ENCODE measurements around the gene CSNK1G2.
A peak's percentile ranks its signal among the peaks of the same experiment; 100 is the strongest.

Gene CSNK1G2

DNA sequence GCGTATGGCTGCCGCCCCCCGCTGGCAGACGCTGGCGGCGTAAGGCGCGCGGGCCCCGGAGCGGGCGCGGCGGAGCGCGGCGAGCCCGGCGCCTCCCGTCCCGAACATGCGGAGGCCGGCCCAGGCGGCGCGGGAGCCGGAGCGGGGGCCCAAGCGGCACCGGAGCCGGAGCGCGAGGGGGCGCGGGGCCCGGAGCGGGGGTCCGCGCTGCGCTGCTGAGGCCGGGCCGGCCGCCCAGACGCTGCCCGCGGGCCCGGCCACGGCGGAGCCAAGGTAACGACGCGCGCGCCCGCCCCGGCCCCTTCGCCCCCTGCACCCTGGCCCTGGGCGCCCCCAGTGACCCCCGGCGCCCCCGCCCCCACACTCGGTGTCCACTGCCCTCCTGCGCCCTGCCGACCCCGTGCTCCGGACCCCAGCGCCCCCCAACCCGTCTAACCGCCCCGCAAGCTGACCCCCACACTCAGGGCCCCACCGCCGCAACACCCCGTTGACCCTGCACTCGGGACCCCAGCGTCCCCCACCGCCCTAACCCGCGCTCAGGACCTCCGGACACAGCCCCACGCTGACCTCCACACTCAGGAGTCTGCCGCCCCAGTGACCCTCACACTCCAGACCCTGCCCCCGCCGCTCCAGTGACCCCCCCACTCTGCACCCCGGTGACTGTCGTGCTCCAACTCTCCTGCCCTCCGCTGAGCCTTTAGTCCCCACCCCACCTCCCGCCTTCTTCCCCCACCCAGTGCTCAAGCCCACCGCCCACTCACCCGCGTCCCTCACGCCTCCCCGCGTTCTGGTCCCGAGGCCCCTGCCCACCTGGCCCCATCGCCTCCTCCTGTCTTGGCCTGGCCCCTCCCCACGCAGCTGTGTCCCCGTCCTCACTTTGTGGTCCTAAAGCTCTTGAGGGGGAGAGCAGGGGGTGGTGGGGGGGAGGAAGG is at the start of gene CSNK1G2:
Gene CSNK1G2, plus strand, starts transcription at position 27 of the 932 bp plus-strand sequence. CDS start 28,601 bp downstream, outside the sequence.
- DNase-seq (ENCODE audit: low read depth, low spot score) = no peak

DNA sequence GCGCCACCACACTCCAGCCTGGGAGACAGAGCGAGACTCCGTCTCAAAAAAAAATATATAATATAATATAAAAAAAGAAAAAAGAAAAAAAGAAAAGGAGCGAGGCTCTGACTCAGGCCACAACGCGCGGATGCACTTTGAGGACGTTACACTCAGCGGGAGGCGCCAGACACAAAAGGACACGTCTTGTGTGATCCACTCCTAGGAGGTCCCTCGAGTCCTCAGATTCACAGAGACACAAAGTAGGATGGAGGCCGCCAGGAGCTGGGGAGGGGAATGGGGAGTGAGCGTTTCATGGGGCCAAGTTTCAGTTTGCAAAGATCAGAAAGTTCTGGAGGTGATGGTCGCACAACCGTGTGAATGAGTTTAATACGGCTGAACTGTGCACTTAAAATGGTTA is 47.2 kb upstream of the CSNK1G2 start:
- DNase-seq (ENCODE audit: low read depth, low spot score) = no peak

DNA sequence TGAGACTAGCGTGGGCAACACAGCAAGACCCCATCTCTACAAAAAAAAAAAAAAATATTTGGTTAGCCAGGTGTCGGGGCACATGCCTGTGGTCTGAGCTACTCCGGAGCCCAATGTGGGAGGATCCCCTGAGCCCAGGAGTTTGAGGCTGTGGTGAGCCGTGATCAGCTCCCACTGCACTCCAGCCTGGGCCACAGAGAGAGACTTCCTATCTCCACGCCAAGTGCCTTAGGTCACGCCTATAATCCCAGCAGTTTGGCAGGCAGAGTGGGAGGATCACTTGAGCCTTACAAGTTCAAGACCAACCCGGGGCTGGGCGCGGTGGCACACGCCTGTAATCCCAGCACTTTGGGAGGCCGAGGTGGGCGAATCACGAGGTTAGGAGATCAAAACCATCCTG is 44.5 kb upstream of the CSNK1G2 start:
- DNase-seq (ENCODE audit: low read depth, low spot score) = no peak

DNA sequence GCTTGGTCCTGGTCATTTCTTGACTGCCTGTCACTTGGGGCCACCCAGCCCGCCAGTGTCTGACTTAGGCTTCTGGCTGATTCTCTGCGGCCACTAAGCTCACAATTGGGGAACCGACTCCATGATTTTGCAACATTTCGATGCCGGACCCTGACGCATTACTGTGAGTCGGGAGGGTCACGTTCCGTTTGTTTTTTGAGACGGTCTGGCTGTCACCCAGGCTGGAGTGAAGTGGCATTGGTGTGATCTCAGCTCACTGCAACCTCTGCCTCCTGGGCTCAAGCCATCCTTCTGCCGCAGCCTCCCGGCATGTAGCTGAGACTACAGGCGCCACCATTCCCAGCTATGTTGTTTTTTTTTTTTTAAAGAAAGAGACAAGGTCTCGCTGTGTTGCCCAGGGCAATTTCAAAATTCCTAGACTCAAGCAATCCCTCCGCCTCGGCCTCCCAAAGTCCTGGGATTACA is 39.0 kb upstream of the CSNK1G2 start:
- no peak for DNase-seq (ENCODE audit: low read depth, low spot score)

DNA sequence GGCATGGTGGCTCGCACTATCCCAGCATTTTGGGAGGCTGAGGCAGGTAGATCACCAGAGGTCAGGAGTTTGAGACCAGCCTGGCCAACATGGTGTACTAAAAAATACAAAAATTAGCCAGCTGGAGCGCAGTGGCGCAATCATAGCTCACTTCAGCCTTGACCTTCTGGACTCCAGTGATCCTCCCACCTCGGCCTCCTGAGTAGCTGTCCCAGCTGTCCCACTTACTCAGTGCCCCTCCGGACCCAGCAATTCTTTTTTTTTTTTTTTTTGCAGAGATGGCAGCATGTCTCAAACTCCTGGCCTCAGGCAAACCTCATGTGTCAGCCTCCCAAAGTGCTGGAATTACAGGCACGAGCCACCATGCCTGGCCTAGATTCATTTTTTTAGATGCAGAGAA is 38.0 kb upstream of the CSNK1G2 start:
- DNase-seq (ENCODE audit: low read depth, low spot score) = no peak

GRCh38 chr19:1904860-1905109 is 36.2 kb upstream of the CSNK1G2 start:
- no peak for DNase-seq (ENCODE audit: low read depth, low spot score)

DNA sequence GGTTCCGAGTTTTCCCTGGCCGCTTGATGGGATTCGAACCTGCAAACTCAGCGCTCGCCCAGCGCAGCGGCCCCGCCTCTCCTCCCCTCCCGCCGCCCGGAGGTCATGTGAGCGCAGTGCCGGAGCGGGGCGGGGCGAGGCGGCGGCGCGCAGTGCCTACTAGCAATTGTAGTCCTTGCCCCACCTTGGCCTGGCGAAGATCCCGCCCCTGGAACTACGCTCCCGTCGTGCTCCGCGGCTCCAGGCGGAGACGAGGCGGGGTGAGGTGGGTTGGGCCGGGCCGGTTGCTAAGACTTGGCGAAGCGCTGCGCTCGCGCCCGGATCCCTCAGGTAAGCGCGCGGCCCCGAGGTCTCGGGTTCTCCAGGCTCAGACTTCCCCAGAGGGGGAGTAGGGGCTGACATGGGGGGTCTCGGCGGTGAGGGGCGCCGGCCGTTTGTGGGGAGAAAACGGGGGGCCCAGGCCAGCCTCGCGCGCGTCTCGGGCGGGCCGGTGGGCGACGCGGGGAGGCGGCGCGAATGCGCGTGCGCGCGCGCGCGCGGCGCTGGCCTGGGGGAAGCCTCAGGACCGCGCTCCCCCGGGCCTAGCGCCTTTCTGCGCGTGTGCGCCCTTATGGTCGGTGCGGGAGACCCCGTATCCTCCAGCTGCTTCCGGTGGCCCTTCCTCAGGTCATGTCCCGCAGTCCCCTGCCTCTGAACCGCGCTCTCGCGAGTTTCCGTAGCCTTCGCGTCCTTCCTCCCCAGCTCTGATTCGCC is 35.7 kb upstream of the CSNK1G2 start, which contains the start of the genes ADAT3 and SCAMP4:
Gene ADAT3, plus strand, starts transcription at position 290 of the 753 bp plus-strand sequence. CDS start 6,649 bp downstream, outside the sequence.
Gene SCAMP4, plus strand, starts transcription at position 290 of the 753 bp plus-strand sequence. CDS start 9,621 bp downstream, outside the sequence.
- DNase-seq (ENCODE audit: low read depth, low spot score) = peak; percentile 98

GRCh38 chr19:1905863-1906375 is 35.1 kb upstream of the CSNK1G2 start:
- no peak for DNase-seq (ENCODE audit: low read depth, low spot score)

- DNase-seq (ENCODE audit: low read depth, low spot score) = no peak
These were observed 33.9 kb upstream of the CSNK1G2 start for GRCh38 chr19:1906985-1907562.

DNA sequence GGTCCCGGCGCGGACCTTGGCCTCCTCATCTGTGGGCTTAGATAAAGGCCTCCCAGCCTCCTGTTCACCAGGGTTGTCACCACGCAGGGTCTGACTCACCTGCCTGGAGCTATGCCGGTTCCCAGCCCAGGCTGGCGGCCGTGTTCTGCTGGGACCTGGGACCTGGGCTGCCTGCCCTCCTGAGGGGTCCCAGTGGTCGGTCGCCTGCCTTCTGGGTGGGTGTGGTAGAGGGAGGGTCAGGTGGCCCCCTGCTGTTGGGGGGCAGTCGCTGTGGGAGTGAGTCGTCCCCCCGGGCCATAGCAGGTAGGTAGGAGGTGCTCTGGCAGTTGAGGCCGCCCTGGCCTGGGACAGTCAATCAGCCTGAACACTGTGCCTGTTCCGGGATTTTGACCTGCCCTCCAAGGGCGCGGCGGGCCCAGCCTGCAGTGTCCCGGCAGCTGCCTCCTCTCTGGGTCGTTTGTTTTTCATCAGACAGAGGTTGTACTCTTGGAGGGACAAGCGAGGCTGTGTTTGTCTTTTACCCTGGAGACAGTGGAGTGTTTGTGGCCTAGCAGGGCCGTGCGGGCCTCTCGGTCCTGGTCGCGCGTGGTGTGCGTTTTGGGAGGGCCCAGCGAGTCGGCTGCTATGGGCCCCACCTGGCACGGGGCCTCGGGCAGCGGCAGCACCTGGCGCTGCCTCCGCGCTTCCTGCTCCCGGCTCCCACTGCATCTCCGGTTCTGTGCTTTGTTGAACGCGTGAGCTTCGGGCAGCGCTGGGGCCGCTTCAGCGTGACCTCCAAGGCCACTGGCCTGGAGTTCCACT is 33.2 kb upstream of the CSNK1G2 start:
- no peak for DNase-seq (ENCODE audit: low read depth, low spot score)

DNA sequence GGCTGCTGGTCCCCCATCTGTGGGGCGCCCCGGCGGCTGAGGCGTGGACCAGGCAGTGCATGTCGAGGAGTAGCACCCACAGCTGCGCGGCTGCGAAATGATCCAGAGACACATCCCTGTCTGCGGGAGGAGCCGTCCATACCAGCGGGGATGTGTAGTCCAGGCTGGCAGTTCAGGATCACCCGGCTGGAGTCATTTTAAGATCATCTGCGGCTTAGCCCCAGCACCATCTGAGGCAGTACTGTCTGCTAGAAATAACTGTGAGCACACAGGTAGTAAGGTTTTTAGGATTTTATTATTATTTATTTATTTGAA is 32.7 kb upstream of the CSNK1G2 start:
- DNase-seq (ENCODE audit: low read depth, low spot score) = no peak

GRCh38 chr19:1909761-1910080 is 31.3 kb upstream of the CSNK1G2 start:
- DNase-seq (ENCODE audit: low read depth, low spot score) = no peak

DNA sequence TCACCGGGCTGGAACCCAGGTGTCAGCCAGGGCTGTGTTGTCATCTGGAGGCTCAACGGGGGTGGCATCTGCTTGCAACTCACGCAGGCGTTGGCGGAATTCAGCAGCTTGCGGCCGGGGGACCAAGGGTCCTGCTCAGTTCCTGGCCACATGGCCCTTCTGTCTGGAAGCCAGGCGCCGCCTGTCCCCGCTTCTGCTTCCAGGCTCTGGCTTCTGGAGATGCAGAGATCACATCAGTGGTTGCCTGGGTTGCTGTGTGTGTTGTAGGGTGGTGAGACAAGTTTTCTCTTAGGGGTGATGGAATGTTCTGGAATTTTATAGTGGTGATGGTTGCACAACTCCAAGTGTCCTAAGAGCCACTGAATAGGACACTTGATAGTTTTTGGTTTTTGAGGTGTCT is 30.8 kb upstream of the CSNK1G2 start:
- DNase-seq (ENCODE audit: low read depth, low spot score) = no peak

GRCh38 chr19:1911098-1911497 is 29.9 kb upstream of the CSNK1G2 start:
- no peak for DNase-seq (ENCODE audit: low read depth, low spot score)

GRCh38 chr19:1911995-1912394 is 29.0 kb upstream of the CSNK1G2 start:
- no peak for DNase-seq (ENCODE audit: low read depth, low spot score)

DNA sequence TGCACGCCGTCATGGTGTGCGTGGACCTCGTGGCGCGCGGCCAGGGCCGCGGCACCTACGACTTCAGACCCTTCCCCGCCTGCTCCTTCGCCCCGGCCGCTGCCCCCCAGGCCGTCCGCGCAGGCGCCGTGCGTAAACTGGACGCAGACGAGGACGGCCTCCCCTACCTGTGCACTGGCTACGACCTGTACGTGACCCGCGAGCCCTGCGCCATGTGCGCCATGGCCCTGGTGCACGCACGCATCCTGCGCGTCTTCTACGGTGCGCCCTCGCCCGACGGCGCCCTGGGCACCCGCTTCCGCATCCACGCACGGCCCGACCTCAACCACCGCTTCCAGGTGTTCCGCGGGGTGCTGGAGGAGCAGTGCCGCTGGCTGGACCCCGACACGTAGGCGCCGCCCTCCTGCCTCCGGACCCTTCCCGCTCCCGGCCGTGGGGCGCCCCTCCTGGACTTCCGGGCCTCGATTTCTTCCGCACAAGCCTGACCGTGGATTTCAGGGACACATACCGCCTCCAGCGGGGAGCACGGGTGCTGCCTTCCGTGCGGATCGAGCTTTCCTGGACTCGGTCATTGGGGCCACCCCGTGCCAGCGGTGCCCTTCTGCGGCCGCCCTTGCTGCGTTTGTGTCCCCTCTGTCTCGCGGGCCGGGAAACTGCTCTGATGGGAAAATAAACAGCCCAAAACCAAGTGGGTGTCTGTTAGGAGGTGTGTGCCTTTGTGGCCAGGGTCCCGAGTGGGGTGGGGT is 28.0 kb upstream of the CSNK1G2 start:
- DNase-seq (ENCODE audit: low read depth, low spot score) = no peak

DNA sequence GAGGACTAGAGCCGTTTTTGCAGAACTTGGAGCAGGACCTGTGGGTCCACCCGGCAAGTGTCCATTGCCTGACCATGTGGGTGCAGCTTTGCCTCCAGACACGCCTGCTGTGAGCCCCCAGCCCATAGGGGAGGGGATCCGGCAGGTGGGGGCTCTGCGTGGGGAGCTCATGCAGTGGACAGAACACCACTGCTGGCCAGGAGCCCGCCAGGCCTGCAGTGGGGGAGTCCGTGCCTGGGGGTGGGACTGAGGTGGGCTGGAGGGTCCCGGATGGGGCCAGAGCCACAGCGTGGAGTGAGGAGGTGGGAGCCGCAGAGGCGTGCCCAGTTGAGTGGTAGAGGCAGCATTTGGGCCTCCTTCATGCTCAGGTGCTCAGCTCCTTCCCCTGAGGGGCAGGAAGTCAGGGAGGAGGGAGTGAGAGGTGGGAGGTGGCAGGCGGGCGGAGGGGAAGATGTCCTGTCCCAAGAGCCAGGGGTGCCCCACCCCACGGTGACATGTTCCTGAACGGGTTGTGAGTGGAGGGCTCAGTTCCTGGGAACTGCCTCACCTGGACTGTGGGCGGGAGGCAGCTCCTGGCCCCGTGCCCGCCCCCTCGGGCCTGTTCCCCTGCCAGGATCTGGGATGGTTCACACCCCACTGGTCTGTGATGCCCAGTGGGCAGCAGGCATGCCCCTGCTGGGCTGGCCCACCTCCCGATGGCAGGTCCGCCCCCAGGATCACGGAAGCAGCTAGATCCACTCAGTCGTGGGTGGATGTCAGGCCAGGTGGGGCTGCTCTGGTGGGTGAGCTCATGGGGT is 27.0 kb upstream of the CSNK1G2 start:
- DNase-seq (ENCODE audit: low read depth, low spot score) = no peak

DNA sequence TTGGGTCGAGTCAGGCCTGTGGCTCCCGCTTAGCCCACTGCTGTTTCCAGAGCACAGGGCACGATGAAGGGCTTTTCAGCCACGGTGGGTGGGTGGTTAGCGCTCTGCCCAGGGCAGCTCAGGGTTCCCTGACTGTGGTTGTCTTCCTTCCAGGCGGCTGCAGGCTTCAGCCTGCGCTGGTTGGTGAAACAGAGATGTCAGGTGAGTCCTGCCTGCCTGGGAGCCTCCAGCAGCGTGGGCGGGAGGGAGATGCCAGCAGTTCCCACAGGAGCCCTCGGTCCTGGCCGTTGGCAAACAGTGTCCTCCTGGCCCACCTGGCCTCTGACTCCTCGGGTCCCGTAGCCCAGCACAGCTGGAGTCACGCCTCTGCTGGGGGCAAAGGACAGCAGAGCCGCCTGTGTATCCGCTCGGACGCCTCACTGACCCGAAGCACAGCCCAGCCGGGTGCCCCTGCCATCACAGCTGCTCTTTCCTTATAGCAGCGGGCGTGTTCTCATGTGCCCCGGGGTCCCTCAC is 26.1 kb upstream of the CSNK1G2 start:
- DNase-seq (ENCODE audit: low read depth, low spot score) = no peak

GRCh38 chr19:1917146-1917545 is 23.8 kb upstream of the CSNK1G2 start:
- no peak for DNase-seq (ENCODE audit: low read depth, low spot score)

DNA sequence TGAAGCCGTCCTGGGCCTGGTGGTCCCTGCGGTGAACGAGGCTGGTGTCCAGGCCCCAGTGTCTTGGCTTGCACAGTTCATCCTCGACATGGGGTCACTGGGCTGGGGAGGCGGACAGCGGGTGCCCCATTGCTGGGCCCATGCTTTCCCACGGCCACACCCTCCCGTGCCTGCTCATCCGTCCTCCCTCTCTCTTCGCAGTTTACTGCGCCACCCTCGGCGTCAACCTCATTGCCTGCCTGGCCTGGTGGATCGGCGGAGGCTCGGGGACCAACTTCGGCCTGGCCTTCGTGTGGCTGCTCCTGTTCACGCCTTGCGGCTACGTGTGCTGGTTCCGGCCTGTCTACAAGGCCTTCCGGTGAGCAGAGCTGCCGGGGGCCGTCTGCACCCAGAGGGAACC is 23.0 kb upstream of the CSNK1G2 start:
- no peak for DNase-seq (ENCODE audit: low read depth, low spot score)
